ENCODE results near the gene DPYD. TPM values are rescaled to one million over a fixed set of nuclear protein-coding genes. Genes with fewer than 3 reads are reported as not detected.

The DPYD gene
- total RNA-seq, 1 donor from 2014 or later, result 5.9 TPM

- H3K4me3 Mint-ChIP-seq, result no peak overlapping the region
- no peaks in the 10 kb centered on the region for H3K36me3 Mint-ChIP-seq (ENCODE audit: low read depth)
- no peaks in the 10 kb centered on the region for H3K4me1 Mint-ChIP-seq
- no peaks in the 10 kb centered on the region for H3K27me3 Mint-ChIP-seq (ENCODE audit: low read depth)
- TF ChIP-seq, protein P1, sequence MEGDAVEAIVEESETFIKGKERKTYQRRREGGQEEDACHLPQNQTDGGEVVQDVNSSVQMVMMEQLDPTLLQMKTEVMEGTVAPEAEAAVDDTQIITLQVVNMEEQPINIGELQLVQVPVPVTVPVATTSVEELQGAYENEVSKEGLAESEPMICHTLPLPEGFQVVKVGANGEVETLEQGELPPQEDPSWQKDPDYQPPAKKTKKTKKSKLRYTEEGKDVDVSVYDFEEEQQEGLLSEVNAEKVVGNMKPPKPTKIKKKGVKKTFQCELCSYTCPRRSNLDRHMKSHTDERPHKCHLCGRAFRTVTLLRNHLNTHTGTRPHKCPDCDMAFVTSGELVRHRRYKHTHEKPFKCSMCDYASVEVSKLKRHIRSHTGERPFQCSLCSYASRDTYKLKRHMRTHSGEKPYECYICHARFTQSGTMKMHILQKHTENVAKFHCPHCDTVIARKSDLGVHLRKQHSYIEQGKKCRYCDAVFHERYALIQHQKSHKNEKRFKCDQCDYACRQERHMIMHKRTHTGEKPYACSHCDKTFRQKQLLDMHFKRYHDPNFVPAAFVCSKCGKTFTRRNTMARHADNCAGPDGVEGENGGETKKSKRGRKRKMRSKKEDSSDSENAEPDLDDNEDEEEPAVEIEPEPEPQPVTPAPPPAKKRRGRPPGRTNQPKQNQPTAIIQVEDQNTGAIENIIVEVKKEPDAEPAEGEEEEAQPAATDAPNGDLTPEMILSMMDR (conservative IDR thresholded peaks at IDR 0.05), result no peak
- H3K9me3 Mint-ChIP-seq, result peaks cover 9% of the 10 kb centered on the region
- no peak overlapping the region for H3K27ac Mint-ChIP-seq (ENCODE audit: unreplicated experiment)
- DNase-seq (ENCODE audit: low read depth, low spot score), result no peak
Observed at GRCh38 chr1:97047421-97047793, 873.4 kb downstream of the DPYD start.

DNA sequence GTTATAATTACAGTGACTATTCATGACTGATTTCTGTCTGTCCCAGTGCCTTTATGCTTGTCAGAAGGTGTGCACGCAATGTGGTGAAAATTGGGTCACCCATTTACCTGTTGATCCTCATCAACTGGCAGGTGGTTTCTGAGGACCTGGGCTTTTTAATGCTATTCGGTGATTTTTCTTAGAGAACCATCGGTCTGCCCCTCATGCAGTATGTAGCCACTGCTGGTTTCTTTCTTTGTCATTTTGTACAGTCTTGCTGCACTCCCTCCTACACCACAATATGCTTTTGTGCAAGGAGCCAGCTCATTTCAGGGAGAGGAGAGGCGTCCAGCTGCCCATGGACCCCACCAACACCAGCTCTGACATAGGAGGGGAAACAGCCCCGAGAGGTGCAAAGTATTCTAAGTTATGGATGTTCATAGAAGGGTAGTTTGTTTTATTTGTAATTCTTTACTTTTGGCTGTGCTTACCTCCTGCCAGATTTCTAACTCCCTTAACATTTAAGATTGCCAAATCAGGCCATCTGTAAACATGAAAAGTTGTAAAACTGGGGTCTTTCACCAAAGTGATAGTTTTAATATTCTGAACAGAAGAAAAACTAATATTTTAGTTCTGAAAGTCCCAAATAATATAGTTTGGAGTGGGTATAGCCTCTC, 873.9 kb downstream of the DPYD start:
- TF ChIP-seq, protein P1 (conservative IDR thresholded peaks at IDR 0.05), result no peak

GRCh38 chr1:97044159-97044760, 876.6 kb downstream of the DPYD start:
- peaks cover 3% of the 10 kb centered on the region for H3K36me3 Mint-ChIP-seq (ENCODE audit: low read depth)
- no peaks in the 10 kb centered on the region for H3K27me3 Mint-ChIP-seq (ENCODE audit: low read depth)
- H3K4me1 Mint-ChIP-seq, result no peaks in the 10 kb centered on the region
- TF ChIP-seq, protein P1 (conservative IDR thresholded peaks at IDR 0.05), result no peak
- no peak overlapping the region for H3K4me3 Mint-ChIP-seq
- DNase-seq (ENCODE audit: low read depth, low spot score), result no peak
- no peak overlapping the region for H3K27ac Mint-ChIP-seq (ENCODE audit: unreplicated experiment)
- H3K9me3 Mint-ChIP-seq, result peaks cover 17% of the 10 kb centered on the region

More for the DNA sequence above, 873.9 kb downstream of the DPYD start:
- H3K27me3 Mint-ChIP-seq (ENCODE audit: low read depth), result no peaks in the 10 kb centered on the region
- H3K4me3 Mint-ChIP-seq, result no peak overlapping the region
- no peak overlapping the region for H3K27ac Mint-ChIP-seq (ENCODE audit: unreplicated experiment)
- H3K36me3 Mint-ChIP-seq (ENCODE audit: low read depth), result peaks cover under 1% of the 10 kb centered on the region
- H3K9me3 Mint-ChIP-seq, result peaks cover 14% of the 10 kb centered on the region
- H3K4me1 Mint-ChIP-seq, result no peaks in the 10 kb centered on the region
- DNase-seq (ENCODE audit: low read depth, low spot score), result no peak

DNA sequence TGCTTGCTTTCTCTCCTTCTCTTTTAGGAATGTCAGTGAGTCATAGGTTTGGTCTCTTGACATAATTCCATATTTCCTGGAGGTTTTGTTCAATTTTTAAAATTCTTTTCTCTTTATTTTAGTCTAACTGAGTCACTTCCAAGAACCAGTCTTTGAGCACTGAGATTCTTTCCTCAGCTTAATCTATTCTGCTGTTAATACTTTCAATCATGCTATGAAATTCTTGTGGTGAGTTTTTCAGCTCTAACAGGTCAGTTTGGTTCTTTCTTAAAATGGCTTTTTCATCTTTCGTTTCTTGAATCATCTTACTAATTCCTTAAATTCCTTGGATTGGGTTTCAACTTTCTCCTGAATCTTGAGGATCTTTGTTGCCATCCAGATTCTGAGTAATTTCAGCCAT, 878.3 kb downstream of the DPYD start:
- peaks cover 3% of the 10 kb centered on the region for H3K36me3 Mint-ChIP-seq (ENCODE audit: low read depth)
- no peak overlapping the region for H3K27ac Mint-ChIP-seq (ENCODE audit: unreplicated experiment)
- no peaks in the 10 kb centered on the region for H3K4me1 Mint-ChIP-seq
- H3K4me3 Mint-ChIP-seq, result no peak overlapping the region
- peaks cover 28% of the 10 kb centered on the region for H3K9me3 Mint-ChIP-seq
- no peaks in the 10 kb centered on the region for H3K27me3 Mint-ChIP-seq (ENCODE audit: low read depth)
- DNase-seq (ENCODE audit: low read depth, low spot score), result no peak
- TF ChIP-seq, protein P1 (conservative IDR thresholded peaks at IDR 0.05), result no peak

DNA sequence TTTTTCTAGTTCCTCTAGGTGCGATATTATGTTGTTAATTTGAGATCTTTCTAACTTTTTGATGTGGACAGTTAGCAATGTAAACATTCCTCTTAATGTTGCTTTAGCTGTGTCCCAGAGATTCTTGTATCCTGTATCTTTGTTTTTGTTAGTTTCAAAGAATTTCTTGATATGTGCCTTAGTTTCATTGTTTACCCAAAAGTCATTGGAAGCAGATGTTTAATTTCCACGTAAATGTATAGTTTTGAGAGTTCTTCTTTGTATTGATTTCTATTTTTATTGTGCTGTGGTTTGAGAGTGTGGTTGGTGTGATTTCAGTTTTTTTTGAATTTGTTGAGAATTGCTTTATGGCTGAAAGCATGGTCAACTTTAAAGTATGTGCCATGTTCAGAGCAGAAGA, 879.8 kb downstream of the DPYD start:
- Mint-ChIP-seq H3K4me1 (no peaks in the 10 kb centered on the region), H3K27me3 (ENCODE audit: low read depth) (no peaks in the 10 kb centered on the region), H3K9me3 (peaks cover 28% of the 10 kb centered on the region), H3K27ac (ENCODE audit: unreplicated experiment) (no peak overlapping the region), H3K36me3 (ENCODE audit: low read depth) (peaks cover 3% of the 10 kb centered on the region), H3K4me3 (no peak overlapping the region)
- TF ChIP-seq, protein P1 (conservative IDR thresholded peaks at IDR 0.05), result no peak
- no peak for DNase-seq (ENCODE audit: low read depth, low spot score)
